ENCODE data around the gene MGMT.

- TF ChIP-seq ZBTB33 (IDR thresholded peaks at IDR 0.05) (no peak), REST (IDR thresholded peaks at IDR 0.05) (no peak), FOXA1 (IDR thresholded peaks at IDR 0.05) (no peak), RAD21 (IDR thresholded peaks at IDR 0.05) (no peak), SP1 (IDR thresholded peaks at IDR 0.05) (no peak), TAF1 (conservative IDR thresholded peaks at IDR 0.05) (no peak), CTCF (IDR thresholded peaks at IDR 0.05; ENCODE audit: low read depth, low read length, missing input control) (no peak)
Measured at GRCh38 chr10:129646973-129647372, 179.9 kb downstream of the MGMT start.

Measured in liver (tissue), 3 donors.